Spleen (tissue), 7 donors: Measurements from ENCODE around the gene TMEM170B.

Source experiments
- CTCF ChIP-seq, 11 experiments: fragments of 200-600 bp in 7 of 11; fragments of 450-650 bp in 4 of 11; sonication (generic) in 4 of 11; IDR thresholded peaks in 8 of 11; conservative IDR thresholded peaks in 3 of 11; 1 replicate in 7 of 11; 2 replicates in 4 of 11; pipeline versions ENCODE4 v1.4.0 to v1.8.0; 2016 to 2021; ENCODE audit warnings: antibody characterized with exemption in 11 of 11, inconsistent platforms in 4 of 11, mild to moderate bottlenecking in 1 of 11
- POLR2A ChIP-seq, 3 donors: fragments of 450-650 bp; IDR thresholded peaks; one replicate each; pipeline ENCODE4 v1.5.1; 2017; ENCODE audit warnings: antibody characterized with exemption in 3 of 3, mild to moderate bottlenecking in 1 of 3
- donor health status: DM: no; HTN: no; CAD: no; lungs with moderate emphysema.
- donor health status: DM: no; HTN: no; CAD: no.
- donor health status: DM: no; HTN: no; CAD: no.

DNA sequence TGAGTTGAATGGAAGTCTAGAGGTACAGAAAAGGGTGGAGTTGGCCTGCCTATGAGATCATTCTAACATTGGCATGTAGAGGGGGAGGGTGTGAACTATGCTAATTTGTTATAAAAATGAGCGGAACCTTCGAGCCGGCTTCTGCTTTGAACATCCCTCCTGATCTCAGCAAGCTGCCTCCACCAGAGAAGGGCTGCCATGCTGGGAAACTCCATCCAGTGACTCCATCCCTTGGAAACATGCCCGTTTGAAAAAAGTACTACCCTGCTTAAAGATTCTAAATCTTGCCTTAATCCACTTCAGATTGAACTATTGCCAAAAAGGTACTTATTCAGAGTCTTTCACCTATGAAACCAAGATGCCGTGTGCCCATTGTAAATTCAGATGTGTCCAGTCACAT lies 43.6 kb upstream of the TMEM170B start:
- no peak for TF ChIP-seq CTCF (IDR thresholded peaks at IDR 0.05 in 8 of 11, conservative IDR thresholded peaks at IDR 0.05 in 3 of 11)
- no peak for TF ChIP-seq POLR2A (IDR thresholded peaks at IDR 0.05)
